IPS-NIHi11 (cell line): Measurements from ENCODE around the gene FMNL3.

ENCODE experiments used
- DNase-seq: peaks from one replicate; pipeline ENCODE4 v3.0.0; 2012; ENCODE audit warnings: mixed read lengths, low spot score

FMNL3 gene

DNA sequence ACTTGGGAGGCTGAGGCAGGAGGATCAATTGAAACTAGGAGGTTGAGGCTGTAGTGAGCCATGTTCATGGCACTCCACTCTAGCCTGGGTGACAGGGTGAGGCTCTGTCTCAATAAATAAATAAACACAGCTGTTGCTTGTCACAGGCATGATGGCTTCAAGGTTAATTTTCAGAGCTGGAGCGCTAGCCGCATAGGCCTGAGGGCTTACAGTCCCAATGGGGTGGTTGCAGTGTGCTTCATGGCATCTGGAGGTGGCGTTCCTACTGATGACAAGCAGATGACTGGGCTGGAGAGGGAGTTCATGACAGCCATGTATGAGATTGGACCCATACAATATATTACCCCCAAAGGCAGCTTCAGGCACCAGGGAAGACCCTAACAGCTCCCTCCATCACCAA, 1.6 kb upstream of the FMNL3 start:
- no peak for DNase-seq

DNA sequence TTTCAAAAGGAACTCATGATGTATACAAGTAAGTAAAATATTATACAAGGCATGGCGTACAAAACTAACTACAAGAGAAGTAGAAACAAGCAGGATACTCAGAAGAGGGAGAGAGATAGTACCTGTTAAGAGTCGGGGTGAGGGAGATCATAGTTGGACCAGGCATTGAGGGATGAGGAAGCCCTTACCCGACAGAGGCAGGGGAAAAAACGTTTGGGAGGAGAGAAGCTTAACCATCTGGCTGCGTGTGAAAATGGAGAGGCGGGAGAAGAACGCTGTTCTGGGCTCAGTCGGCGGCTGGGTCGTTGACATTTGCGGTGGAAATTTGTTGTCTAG, 575 bp upstream of the FMNL3 start:
- DNase-seq = no peak

DNA sequence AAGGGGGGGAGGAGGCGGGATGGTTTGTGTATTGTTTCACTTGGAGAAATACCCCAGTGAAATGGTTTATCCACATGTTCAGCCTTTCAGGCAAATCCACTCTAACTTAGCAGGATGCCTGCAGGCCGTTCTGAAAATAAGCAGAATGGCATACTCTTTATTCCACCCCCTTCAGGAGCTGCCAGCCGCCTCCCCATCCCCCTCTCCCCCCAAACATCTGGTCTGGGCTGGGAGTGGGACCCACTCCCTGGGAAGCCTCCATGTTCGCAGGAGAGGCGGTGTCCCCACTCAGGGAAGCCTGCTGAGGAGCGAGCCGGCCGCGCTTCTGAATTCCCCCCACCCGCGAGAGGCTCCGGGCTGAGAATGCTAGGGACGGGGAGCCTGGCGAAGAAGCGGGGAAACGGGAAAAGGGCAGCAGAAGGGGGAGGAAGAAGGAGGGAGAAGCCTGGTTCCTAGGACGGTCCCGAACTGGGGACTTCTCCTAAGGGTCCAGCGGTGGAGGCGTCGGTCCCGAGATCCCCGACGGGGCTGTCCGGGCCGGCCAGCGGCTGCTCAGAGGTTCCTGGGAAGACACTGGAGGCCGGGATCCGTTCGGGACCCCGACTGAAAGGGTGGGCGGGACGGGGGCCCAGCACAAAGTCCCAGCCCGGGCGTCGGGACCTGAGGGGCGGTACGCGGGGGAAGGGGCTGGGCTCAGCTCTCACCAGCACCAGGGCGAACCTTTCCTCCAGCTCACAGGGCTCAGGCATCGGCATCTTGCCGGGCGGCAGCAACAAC, 666 bp downstream of the FMNL3 start:
- peak; percentile 60 for DNase-seq

DNA sequence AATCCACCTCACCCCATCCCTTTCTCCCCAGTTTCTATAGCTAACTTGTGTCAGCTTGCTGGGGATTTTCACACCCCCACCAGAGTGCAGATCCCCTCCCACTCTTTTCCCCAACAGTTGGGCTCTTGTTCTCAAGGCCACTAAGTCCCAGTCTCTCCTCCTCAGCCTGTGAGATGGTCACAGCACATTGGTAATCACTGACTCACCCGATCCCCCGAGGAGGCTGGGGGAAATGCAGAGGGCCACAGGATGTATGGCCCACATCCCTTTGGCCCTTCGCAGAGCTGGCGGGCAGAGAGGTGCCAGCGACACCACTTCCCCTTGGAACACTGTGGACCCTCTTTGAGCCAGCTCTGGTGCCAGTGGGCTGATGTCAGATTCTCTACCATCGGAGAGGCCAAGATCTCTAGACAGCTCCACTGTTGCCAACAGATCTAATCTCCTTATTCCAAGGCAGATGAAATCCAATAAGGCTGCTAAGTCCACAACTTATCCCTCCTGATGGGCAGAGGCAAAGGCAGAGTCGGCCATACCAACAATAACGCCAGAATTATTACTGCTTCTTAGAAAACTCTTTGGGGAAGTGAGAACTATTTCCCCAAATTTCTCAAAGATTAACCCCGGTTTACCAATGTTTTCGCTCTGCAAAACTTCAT, 1.6 kb downstream of the FMNL3 start:
- no peak for DNase-seq

DNA sequence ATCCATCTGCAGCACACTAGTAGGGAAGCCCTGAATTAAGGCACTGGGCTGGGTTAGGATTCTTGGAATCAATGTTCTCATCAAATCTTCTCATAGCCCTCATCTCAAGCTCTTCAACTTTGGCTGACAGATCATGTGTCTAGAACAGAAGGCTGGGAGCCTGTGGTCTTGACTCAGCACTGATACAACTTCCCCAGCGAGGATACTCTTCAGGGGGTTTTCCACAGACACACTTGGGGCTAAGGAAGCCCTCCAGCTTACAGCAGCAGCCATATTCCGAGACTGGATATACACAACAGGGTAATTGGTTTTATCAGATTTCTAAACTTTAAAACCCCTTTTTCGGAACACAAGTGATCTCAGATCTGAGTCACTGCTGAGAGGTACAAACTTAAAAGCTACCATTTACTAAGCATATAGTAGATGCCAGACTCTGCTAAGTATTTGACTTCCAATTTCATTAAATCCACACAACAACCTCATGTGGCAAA, 3.5 kb downstream of the FMNL3 start:
- no peak for DNase-seq

DNA sequence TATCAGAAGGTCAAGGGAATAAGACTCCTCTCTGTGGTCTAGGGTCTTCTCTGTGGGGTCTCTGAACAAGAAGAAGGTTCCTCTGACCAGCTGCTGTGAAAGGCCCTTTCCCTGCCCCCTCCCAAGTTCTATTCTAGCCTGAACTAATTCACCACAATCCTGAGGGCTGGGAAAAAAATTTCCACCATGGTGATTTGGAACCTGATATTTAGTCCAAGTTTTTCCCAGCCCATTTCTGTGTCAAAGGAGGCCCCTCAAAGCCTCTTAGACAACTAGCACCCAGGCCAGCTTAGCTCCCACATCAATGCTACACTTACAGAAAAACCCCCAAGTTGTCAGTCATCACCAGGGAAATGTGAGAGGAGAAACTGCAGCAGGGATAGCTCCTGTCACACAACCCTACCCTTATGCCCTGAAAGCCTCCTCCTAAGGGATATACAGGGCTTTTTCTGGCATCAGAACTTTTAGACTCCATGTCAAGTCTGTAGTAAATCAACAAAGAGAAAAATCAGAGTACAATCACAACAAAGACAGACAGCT, 4.5 kb downstream of the FMNL3 start:
- no peak for DNase-seq

DNA sequence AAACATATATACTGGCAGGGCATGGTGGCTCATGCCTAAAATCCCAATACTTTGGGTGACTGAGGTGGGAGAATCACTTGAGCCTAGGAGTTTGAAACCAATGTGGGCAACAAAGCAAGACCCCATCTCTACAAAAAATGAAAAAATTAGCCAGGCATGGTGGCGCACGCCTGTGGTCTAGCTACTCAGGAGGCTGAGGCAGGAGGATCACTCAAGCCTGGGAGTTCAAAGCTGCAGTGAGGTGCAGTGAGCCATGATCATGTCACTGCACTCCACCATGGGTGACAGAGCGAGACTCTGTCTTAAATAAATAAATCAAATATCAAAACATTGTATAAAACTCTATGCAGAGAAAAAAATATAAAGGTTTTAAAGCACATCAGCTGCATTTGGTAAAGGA, 5.2 kb downstream of the FMNL3 start:
- DNase-seq = no peak

DNA sequence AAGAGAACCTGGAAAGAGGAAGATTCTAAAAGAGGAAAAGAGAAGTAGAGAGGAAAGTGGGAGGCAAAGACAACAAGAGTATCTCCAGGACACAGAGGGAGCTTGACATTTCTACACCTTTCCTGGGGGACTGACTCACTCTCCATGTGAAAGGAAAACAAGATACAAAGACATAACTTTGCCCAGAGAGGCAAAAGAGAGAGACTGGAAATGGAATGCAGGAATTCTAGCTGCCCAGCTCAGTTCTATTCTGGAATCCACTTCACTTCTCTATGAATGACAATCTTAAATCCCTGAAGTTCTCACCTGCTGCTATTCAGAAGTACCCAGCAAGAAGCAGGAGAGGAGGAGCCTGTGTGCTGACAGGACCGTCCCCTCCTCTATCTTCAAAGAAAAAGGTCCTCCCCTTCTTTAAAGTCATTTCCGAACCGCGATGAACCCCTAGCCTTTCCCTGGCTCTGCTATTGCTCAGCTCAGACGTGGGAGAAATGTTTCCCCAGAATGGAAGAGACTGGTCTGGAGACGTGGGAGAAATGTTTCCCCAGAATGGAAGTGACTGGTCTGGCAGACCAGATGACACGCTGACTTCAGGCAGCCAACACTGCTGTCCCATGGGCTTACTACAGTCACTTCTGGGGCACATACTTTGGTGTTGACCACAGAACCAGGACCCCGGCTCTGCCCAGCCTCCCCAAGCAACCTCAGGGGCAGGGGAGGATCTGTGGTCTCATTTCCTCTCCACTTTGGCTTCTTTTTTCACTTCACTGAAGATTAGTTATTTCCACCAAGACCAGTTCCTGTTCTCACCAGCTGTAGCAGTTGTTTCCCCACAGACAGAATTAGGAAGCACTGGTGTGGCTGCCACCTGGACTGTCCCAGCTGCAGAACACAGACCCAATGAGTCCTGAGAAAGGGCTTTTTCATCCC, 8.3 kb downstream of the FMNL3 start:
- DNase-seq = peak; percentile 63

DNA sequence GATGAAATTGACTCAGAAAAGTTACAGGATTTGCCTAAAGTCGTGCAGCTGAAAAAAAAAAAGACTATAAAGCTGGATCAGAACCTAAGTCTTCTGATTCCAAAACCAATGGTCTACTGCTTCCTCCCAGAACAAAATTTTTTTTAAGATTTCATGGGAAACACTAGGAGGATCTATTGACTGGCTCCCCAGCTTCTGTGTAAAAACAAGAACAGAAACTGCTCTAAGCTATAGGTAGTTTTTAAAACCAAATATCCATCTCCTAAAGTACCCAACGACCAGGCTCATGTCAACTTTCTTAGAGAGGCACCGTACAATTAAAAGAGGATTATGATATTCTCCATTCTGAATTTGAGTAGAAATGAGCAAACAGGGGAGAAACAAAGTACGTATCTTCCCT, 9.4 kb downstream of the FMNL3 start:
- no peak for DNase-seq

DNA sequence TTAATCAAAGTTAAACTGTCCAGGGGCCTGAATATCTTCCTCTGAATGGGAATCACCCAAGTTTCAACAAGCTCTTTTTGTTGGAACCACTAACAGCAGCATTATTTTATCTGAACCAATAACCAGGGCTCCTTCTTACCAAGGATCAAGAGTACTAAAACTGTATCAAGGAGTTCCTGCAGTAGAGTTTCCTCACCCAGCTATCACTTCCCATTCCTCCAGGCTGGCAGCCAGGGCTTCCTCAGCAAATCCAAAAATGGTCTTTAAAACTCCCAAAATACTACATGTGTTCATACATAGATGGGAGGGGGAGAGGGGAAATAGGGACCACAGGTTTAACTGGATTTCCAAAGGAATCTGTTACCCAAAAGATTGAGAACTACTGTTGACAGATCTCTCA, 10.5 kb downstream of the FMNL3 start:
- no peak for DNase-seq

DNA sequence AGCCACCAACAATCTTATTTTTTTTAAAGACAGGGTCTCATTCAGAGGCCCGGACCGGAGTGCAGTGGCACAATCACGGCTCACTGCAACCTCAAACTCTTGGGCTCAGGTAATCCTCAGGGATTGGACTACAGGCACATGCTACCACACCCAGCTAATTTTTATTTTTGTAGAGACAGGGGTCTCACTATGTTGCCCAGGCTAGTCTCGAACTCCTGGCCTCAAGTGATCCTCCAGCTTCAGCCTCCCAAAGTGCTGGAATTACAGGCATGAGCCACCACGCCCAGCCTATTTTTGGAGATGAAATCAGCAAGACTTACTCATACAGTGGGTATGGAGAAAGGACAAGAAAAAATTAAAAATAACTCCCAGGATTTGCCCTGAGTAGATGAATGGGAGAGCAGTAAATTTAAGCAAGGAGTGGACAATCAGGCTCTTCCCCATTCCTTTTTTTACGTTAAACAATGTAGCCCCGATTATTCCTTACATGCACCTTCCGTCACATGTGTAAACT, 13.2 kb downstream of the FMNL3 start:
- DNase-seq = no peak

DNA sequence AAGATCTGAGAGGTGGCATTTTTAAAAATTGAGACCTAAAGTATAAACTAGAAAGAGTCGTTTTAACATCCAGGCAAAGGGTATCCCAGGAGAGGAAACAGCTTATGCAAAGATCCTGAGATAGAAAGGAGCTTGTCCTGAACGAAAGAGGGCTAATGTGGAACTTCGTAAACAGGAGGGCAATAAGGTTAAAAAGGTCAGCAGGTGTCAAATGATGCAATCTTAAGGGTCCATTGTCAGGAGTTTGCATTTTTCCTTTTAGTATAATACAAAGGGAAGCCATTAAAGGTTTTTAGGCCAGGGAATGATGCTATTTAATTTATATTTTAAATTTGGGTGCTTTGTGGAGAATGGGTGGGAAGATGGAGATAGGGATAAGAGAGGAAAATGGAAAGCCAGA, 14.4 kb downstream of the FMNL3 start:
- DNase-seq = no peak

DNA sequence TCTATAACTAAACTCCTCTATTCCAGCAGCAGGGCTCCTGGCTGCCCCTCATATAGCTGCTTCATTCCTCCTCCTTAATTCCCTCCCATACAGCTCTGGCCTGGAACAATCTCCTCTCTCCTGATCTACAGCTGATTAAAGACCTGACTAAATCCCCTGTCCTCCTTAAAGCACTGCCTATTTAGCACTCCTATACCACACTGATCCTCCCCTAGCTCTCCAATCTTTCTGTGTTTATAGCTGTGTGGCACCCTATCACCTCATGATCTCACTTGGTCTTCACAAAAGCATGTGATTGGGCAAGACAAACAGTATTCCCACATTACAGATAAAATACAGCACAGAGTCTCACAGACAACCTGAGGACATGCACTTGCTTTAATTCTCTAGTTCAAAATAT, 17.4 kb downstream of the FMNL3 start:
- no peak for DNase-seq

DNA sequence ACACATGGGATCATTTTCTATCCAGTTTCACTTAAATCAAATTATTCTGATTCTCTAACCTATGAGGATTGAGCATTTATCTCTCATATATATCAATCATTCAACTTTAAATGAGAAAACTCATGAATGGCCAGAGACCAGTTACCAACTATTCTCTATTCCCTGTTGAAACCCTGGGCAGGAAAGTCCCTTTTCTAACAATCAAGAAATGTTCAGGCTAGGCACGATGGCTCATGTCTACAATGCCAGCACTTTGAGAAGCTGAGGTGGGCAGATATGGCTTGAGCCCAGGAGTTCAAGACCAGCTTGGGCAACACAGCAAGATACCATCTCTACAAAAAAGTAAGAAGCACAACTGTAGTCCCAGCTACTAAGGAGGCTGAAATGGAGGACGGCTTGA, 18.0 kb downstream of the FMNL3 start:
- no peak for DNase-seq

DNA sequence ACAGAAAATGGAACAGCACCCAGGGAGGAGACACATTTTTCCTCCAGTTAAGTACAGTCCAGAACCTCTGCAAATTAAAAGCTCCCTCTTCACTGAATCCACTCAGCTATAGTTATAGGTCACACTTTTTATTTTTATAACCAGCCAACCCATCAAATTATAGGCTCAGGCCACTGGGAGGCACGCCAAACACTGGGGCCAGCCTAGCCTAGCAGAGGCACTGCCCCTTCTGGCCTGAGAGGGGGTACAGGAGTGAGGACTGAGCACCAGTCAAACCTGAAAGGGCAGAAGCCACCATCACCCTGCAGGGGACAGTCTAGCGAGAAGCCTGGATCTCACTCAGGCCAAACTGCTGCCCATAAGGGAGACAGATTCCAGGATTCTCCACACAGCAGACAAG, 19.3 kb downstream of the FMNL3 start:
- DNase-seq = peak; percentile 65

DNA sequence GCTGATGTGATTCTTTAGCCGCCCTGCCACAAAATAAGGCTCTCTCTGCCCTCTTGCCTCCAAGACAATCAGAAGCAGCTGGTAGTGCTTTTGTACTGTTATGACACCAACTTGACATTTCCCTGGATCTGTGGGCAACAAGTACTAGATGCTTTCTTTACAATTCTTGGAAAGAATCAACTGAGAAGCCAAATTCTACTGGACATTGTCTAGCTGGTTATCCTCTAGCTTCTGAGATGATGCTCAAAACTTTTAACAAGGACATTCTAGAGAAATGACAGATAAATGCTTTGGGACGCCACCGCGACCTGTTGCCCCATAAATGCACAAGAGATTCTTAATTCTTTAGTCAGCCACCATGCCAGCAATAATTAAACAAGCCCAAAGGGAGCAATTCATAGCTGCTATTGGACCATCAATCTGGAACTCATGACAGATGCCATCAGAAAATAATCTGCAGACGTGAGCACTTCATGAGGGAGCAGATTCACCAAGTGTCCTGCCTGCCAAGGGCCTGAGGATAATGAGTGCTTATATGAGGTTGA, 22.8 kb downstream of the FMNL3 start:
- DNase-seq = no peak

DNA sequence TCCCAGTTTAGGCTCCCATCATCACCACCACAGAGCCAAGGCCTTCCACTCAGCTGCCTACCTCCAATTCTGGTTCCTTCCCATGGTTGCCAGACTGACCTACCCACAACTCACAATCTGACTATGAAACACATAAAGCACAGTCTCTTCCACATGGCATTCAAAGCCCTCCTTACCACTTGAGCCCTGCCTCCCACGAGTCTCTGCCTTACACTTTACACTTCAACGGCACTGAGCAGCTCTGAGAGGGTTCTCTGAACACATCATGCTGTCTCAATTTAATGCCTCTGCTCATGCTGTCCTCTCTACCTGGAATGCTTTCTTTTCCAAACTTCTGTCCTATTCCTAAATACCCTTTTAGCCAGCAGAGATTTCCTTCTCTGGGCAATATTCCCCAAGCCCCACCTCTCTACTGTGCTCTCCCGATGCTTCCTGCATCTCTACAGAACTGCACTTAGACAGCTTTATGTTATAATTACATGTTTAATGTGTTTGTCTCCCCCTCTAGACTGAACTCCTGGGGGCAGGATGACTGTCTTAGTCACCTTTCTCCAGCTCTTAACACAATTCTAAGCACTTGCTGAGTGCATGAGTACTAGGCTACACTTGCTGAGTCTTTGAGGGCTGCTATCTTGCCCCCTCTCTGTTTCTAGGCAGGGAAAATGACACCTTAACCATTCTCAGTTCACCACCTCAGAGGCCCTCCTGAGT, 23.5 kb downstream of the FMNL3 start:
- no peak for DNase-seq

DNA sequence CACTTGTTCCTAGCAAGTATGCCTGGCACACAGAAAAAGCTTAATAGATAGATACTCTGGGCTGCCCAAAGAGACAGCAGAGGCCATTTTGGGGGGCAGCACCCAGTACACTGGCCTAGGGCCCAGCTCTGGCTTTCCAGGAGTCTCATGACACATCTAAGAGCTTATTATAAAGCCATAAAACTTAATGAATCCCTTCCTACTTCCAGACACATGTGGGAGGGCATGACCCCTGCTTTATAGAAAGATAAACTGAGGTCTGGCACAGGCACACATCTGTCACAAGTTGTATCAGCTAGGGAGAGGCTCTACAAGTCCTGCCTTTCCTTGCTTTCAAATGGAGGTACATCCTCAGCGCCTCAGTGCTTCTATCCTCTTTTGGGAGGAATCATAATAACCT, 27.1 kb downstream of the FMNL3 start:
- DNase-seq = no peak

DNA sequence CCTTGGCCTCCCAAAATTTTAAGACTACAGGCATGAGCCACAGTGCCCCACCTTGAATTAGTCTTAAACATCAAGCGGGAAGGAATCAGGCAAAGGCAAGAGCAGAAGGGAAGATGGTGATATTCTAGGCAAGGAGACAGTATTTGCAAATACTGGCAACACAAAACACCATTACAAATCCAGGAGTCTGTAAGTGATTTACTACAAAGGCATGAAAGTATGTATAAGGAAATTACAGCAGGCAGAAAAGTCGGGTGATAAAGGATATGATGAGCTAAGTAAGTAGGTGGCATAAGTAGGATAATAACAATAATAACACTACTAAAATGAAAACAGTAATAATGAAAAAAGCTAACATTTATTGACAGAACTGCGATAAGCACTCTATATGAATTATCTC, 28.5 kb downstream of the FMNL3 start:
- no peak for DNase-seq

DNA sequence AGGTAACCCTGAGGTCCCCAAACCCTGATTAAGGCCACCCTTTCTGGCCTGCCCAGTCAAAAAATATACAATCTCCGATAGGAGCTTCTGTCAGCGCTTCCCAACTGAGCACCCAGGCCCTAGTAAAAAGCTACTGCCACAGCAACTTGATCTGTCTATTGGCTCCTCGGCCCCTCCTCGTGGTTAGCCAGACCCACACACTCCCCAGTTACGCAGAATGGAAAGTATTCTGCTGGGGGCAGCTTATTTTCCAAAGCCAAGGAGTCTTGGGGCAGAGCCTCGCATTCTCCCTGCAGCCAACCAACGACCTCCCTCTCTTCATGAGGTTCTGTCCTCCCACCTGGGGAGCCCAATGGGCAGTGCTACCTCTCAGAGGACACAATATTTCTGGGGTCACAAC, 32.1 kb downstream of the FMNL3 start:
- no peak for DNase-seq

DNA sequence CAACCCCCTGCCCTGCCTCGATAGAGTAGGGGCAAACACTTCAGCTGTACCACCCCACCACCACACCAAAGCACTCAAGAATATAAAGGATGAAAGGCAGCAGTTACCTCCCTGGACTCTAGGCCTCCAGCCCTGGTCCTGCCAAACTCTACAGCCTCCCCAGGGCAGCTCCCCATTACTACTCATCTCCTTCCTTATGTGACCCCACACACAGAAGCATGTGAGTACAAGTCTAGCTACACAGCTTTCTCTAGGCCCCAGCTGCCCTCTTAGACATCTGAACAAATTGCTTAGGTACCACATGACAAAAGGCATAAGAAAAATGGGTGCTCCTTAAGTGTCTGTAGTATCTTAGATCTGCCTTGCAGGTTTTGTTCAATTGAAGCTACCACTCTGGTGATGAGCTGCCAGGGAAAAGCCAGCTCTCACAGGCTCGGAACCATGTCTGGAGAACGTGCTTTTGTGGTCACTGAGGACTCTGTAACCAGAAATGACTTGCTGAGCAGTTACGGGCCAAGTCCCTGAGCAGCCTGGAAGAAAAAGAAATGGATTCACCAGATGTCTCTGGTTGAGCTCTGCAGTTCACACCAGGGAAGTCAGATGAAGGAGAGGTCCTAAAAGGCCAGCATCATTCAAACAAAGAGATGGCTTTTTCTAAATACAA, 32.8 kb downstream of the FMNL3 start:
- no peak for DNase-seq
